Erythroblast (primary cell): Measurements from ENCODE around the gene FANCI.

Experiments used
- GATA1 ChIP-seq: IDR thresholded peaks from 2 replicates; pipeline ENCODE4 v1.6.1; 2011; ENCODE audit warnings: low read depth, mild to moderate bottlenecking, control low read depth, low read length, moderate library complexity
- POLR2A ChIP-seq: IDR thresholded peaks from 2 replicates; pipeline ENCODE4 v1.6.1; 2011; ENCODE audit warnings: mild to moderate bottlenecking, low read length

DNA sequence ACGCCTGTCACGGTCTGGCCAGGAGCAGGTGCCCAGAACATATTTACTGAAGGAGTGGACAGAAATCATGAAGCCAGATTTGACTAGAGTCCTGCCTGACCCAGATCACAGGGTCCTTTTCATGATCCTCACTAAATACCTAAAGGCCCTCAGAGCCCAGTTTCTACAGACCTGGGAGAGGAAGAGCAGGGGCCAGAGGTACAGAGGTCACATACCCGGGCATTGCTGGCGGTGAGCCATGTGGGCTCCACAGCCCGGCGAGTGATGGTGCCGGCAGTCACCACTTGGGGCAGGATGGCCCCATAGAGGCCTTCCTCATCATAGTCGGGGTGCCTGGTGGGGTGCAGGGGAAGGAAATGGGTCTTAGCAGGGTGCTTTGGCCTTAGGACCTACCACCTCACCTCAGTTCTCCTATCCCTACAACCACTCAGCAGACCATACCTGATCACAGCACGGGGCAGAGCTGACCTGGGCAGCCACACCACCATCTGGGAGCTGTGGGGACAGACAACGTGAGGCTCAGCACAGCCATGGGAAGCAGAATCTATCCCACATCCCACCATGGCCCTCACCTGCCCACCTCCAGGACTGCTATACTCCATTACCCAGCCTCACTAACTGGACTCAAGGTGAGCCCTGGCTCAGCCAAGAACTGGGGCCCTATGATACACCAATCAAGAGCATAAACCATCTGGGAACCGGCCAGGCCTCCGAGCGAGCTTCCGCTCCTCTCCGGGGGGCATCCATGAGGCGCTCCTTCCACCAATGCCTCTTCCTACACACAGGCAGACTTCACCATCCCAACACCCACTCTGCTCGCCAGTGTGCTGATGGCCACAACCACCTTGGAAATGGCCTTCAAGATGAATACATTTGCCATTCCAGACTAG, 78.0 kb downstream of the FANCI start:
- TF ChIP-seq POLR2A (no peak), GATA1 (no peak)
